ENCODE results near the gene ARMC9. TPM values are rescaled to one million over a fixed set of nuclear protein-coding genes. Genes with fewer than 3 reads are reported as not detected.

Gene ARMC9
- total and polyA plus RNA-seq, 2 of the 13 experiments (the other 11 are each of a cell fraction or from before 2014, with no cell fraction given), result 9.1 to 12.8 TPM

DNA sequence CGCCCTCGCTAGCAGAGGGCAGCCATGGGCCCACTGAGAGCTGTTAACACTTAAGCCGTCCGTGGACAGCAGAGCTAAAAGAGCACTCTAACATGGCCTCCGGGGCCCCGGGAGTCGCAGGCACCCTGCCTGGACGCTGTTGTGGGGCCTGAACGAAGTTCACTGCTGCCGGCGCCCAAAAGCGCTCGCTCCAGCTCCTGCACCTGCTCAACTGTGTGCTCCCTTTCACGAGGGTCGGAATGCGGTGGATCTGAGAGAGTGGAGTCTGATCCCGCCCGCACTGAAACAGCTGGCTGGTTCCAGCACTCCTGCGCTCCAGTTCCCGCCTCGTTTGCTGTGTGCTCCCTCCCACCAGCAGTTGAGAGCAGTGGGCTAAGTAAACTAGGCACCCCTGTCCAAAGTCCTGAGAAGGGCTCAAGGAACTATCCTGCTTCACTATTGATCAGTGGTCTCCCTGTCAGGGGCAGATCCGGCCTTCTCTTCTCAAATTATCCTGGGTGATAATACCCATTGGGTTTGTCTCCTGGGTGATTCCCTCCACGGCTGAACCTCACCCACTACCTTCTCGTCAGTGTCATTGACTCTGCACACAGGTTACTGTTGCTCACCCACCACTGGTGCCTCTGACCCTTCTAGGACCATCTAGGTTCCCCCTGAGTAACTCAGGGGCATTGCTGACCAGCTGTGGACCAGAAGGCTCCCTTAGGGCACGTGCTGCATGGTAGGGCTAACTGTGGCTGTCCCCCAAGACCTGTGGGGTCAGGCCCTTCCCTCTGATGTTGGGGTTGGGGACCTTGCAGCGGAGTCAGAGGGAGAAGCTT is 220.6 kb downstream of the ARMC9 start (continued):
- no peak for TF ChIP-seq PRDM10 (CRISPR knock-in tag; IDR thresholded peaks at IDR 0.05; ENCODE audit: low read depth)
- TF ChIP-seq WIZ (CRISPR knock-in tag; IDR thresholded peaks at IDR 0.05), result peak; percentile 85; the same call in 1 of the 2 replicates
- TF ChIP-seq NFE2L1 (CRISPR knock-in tag; IDR thresholded peaks at IDR 0.05; ENCODE audit: borderline replicate concordance), result no peak
- TF ChIP-seq, protein P1, sequence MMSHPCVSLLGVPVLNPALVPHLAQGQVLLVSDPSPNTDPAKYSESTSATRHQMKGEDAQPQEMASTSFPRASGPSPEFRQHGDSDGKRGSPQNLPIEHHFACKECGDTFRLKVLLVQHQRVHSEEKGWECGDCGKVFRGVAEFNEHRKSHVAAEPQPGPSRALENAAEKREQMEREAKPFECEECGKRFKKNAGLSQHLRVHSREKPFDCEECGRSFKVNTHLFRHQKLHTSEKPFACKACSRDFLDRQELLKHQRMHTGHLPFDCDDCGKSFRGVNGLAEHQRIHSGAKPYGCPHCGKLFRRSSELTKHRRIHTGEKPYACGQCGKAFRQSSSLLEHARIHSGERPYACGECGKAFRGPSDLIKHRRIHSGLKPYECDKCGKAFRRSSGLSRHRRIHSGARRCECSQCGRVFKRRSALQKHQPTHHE (CRISPR knock-in tag; IDR thresholded peaks at IDR 0.05; ENCODE audit: borderline replicate concordance), result no peak
- TF ChIP-seq ZSCAN29 (CRISPR knock-in tag; conservative IDR thresholded peaks at IDR 0.05), result 0 out of 2 replicates have a peak, but pooled peaks have one; percentile 21
- peak; percentile 78 for TF ChIP-seq ZSCAN31 (CRISPR knock-in tag; IDR thresholded peaks at IDR 0.05; ENCODE audit: low read depth)
- 0 out of 2 replicates have a peak, but pooled peaks have one; percentile 75 for TF ChIP-seq RFXAP (CRISPR knock-in tag; IDR thresholded peaks at IDR 0.05; ENCODE audit: borderline replicate concordance)
- no peak; the same call in 1 of the 2 replicates for TF ChIP-seq ZNF414 (CRISPR knock-in tag; IDR thresholded peaks at IDR 0.05)
- TF ChIP-seq, protein P2, sequence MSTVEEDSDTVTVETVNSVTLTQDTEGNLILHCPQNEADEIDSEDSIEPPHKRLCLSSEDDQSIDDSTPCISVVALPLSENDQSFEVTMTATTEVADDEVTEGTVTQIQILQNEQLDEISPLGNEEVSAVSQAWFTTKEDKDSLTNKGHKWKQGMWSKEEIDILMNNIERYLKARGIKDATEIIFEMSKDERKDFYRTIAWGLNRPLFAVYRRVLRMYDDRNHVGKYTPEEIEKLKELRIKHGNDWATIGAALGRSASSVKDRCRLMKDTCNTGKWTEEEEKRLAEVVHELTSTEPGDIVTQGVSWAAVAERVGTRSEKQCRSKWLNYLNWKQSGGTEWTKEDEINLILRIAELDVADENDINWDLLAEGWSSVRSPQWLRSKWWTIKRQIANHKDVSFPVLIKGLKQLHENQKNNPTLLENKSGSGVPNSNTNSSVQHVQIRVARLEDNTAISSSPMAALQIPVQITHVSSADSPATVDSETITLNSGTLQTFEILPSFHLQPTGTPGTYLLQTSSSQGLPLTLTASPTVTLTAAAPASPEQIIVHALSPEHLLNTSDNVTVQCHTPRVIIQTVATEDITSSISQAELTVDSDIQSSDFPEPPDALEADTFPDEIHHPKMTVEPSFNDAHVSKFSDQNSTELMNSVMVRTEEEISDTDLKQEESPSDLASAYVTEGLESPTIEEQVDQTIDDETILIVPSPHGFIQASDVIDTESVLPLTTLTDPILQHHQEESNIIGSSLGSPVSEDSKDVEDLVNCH (CRISPR knock-in tag; IDR thresholded peaks at IDR 0.05), result no peak
- TF ChIP-seq EEA1 (CRISPR knock-in tag; IDR thresholded peaks at IDR 0.05; ENCODE audit: borderline replicate concordance), result peak; percentile 82; the same call in 1 of the 2 replicates
- peak; percentile 94 for TF ChIP-seq ZBTB7A (CRISPR knock-in tag; IDR thresholded peaks at IDR 0.05)
- TF ChIP-seq ZNF24 (IDR thresholded peaks at IDR 0.05), result no peak
- no peak for TF ChIP-seq ZNF749 (CRISPR knock-in tag; IDR thresholded peaks at IDR 0.05; ENCODE audit: borderline replicate concordance)
- peak; percentile 42; the same call in 1 of the 2 replicates for TF ChIP-seq TBX2 (CRISPR knock-in tag; IDR thresholded peaks at IDR 0.05; ENCODE audit: borderline replicate concordance)
- TF ChIP-seq ZNF556 (CRISPR knock-in tag; IDR thresholded peaks at IDR 0.05; ENCODE audit: borderline replicate concordance), result peak; percentile 49
- TF ChIP-seq NR2C2 (CRISPR knock-in tag; IDR thresholded peaks at IDR 0.05; ENCODE audit: borderline replicate concordance), result no peak
- TF ChIP-seq ZNF432 (CRISPR knock-in tag; IDR thresholded peaks at IDR 0.05; ENCODE audit: borderline replicate concordance), result no peak

All from HepG2 (cell line).